K562 (cell line): ENCODE measurements around the gene RHOV. TPM values are rescaled to one million over a fixed set of nuclear protein-coding genes. Genes with fewer than 3 reads are reported as not detected.

Experiments
- DEAF1 ChIP-seq: fragments of 450-650 bp; formaldehyde crosslinking; IDR thresholded peaks from 2 replicates; pipeline ENCODE4 v1.4.0; 2020; ENCODE audit warnings: mild to moderate bottlenecking, moderate library complexity
- FOXA3 ChIP-seq, 2 experiments: fragments of 450-650 bp in 1 of 2; sonication (generic) in 1 of 2; formaldehyde crosslinking; IDR thresholded peaks in 1 of 2; conservative IDR thresholded peaks in 1 of 2; 2 replicates each; pipeline versions ENCODE4 v1.4.0 to v1.8.0; 2020 to 2022; ENCODE audit warnings: mild to moderate bottlenecking in 2 of 2, missing genetic modification reagents in 1 of 2
- MYC ChIP-seq, 2 experiments: fragments of 250-450 bp in 1 of 2; sonication (Bioruptor Pico) in 1 of 2; IDR thresholded peaks; 2 replicates each; pipeline versions ENCODE4 v1.5.1 to v1.6.1; 2012 to 2021; ENCODE audit warnings: low read depth in 2 of 2, borderline replicate concordance in 1 of 2, improper control_type of control experiment in 1 of 2, low read length in 1 of 2, mild to moderate bottlenecking in 1 of 2, moderate library complexity in 1 of 2
- NFATC3 ChIP-seq: fragments of 450-650 bp; IDR thresholded peaks from 2 replicates; pipeline ENCODE4 v1.6.1; 2017; ENCODE audit warnings: mild to moderate bottlenecking
- NFIC ChIP-seq: fragments of 450-650 bp; IDR thresholded peaks from 2 replicates; pipeline ENCODE4 v1.6.1; 2017; ENCODE audit warnings: mild to moderate bottlenecking, inconsistent platforms
- PHB2 ChIP-seq: fragments of 450-650 bp; IDR thresholded peaks from 2 replicates; pipeline ENCODE4 v1.6.1; 2017; ENCODE audit warnings: low read depth
- SOX6 ChIP-seq: fragments of 450-650 bp; IDR thresholded peaks from 2 replicates; pipeline ENCODE4 v1.6.1; 2014; ENCODE audit warnings: mild to moderate bottlenecking
- ZBTB17 ChIP-seq: fragments of 450-650 bp; formaldehyde crosslinking; IDR thresholded peaks from 2 replicates; pipeline ENCODE4 v1.4.0; 2020; ENCODE audit warnings: mild to moderate bottlenecking
- ZBTB7A ChIP-seq: IDR thresholded peaks from 2 replicates; pipeline ENCODE4 v1.6.1; 2011; ENCODE audit warnings: low read depth, mild to moderate bottlenecking, low read length, moderate library complexity, borderline replicate concordance; ENCODE audit not compliant: control insufficient read depth
- polyA plus RNA-seq, 8 experiments: library from polyadenylated mRNA; depleted of rRNA in 4 of 8; stranded (reverse) in 5 of 8; unstranded in 3 of 8; fragments of >200 nt; fragmentation: Nextera tagmentation in 2 of 8; fragmentation: Illumina TruSeq in 1 of 8; extraction: Ambion mirVana in 2 of 8; extraction: Trizol in 1 of 8; gene quantifications; 2 replicates each; pipeline versions ENCODE4 v1.2.1 to v1.2.3, GENCODE V29; 2011 to 2014; ENCODE audit warnings: inconsistent platforms in 1 of 8, missing spikeins in 1 of 8
- total RNA-seq, 7 experiments: library from RNA; depleted of rRNA in 6 of 7; stranded (reverse); fragments of >200 nt in 6 of 7; fragmentation: Illumina TruSeq in 2 of 7; extraction: Trizol in 2 of 7; gene quantifications; 2 replicates each; pipeline versions ENCODE4 v1.2.1 to v1.2.3, GENCODE V29; 2011 to 2021; ENCODE audit warnings: low replicate concordance in 1 of 7
- TF ChIP-seq, protein P1 (sequence below): fragments of 250-450 bp; sonication (Bioruptor Pico); IDR thresholded peaks from 2 replicates; pipeline ENCODE4 v1.5.0; 2021
- TF ChIP-seq, protein P2 (sequence below): fragments of 450-650 bp; formaldehyde crosslinking; IDR thresholded peaks from 2 replicates; pipeline ENCODE4 v1.4.0; 2020; ENCODE audit warnings: mild to moderate bottlenecking, moderate library complexity
- TF ChIP-seq, protein P3 (sequence below): IDR thresholded peaks from 2 replicates; pipeline ENCODE4 v1.6.1; 2012; ENCODE audit warnings: low read depth, low read length, improper control_type of control experiment, borderline replicate concordance
- TF ChIP-seq, protein P4 (sequence below), 3 experiments: fragments of 200-800 bp in 1 of 3; fragments of 250-450 bp in 1 of 3; fragments of 450-650 bp in 1 of 3; sonication (Bioruptor Pico) in 1 of 3; sonication (Bioruptor generic) in 1 of 3; formaldehyde crosslinking in 1 of 3; IDR thresholded peaks; 2 replicates each; pipeline versions ENCODE4 v1.6.1 to v1.8.0; 2016 to 2022; ENCODE audit warnings: mild to moderate bottlenecking in 2 of 3, missing genetic modification characterization in 2 of 3, missing compliant biosample characterization in 1 of 3, moderate library complexity in 1 of 3

The RHOV gene
- total and polyA plus RNA-seq, 9 of the 15 experiments (the other 6 are each of a cell fraction or from before 2014, with no cell fraction given), result 0.08 to 2.0 (median 1.1) TPM

DNA sequence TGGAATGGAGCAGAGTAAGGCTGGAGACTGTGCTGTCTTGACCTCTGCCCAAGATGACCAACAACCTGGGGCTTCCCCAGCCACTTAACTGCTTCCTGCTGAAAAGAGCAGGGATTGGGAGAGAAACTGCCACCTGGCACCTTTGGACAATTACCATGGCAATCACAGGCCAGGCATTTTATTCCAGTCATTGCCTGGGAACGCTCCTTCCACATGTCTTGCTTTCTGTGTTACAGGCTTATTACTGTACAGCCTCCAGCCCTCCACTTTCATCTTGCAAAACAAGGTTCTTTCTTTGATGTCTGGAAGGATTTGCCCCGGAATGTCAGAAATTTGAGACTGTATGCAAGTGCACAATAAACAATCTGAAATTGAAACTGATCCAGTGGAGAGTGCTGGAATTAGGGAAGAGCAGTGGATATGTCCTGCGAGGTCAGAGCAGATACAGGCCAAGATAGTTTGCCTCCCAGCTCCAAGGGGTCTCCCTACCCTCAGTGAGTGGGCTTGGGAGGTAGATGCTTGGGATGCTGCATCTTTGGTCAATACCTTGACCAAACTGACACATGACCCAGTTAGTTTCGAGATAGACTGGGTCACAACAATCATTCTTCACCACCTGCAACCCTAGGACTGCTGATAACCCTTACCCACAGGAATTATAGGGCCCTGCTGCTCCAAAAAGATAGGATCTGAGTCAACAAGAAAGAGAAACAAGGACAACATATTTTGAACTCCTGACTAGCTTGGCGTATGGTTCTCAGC, 48.2 kb downstream of the RHOV start (continued):
- TF ChIP-seq, protein P1, sequence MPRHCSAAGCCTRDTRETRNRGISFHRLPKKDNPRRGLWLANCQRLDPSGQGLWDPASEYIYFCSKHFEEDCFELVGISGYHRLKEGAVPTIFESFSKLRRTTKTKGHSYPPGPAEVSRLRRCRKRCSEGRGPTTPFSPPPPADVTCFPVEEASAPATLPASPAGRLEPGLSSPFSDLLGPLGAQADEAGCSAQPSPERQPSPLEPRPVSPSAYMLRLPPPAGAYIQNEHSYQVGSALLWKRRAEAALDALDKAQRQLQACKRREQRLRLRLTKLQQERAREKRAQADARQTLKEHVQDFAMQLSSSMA, result no peak
- TF ChIP-seq SOX6, result peak; percentile 99
- TF ChIP-seq PHB2, result peak; percentile 86; the same call in 1 of the 2 replicates
- TF ChIP-seq NFATC3, result no peak
- TF ChIP-seq MYC (IDR thresholded peaks at IDR 0.05; ENCODE audit: low read depth, low read length), result peak; percentile 39; the same call in 1 of the 2 replicates
- no peak for TF ChIP-seq MYC (CRISPR knock-in tag; IDR thresholded peaks at IDR 0.05; ENCODE audit: borderline replicate concordance, low read depth)
- 0 out of 2 replicates have a peak, but pooled peaks have one; percentile 30 for TF ChIP-seq ZBTB17 (CRISPR knock-in tag)
- no peak for TF ChIP-seq ZBTB7A
- peak; percentile 99 to 100 for TF ChIP-seq FOXA3 (CRISPR knock-in tag; conservative IDR thresholded peaks at IDR 0.05 in 1 of 2, IDR thresholded peaks at IDR 0.05 in 1 of 2)
- TF ChIP-seq, protein P2, sequence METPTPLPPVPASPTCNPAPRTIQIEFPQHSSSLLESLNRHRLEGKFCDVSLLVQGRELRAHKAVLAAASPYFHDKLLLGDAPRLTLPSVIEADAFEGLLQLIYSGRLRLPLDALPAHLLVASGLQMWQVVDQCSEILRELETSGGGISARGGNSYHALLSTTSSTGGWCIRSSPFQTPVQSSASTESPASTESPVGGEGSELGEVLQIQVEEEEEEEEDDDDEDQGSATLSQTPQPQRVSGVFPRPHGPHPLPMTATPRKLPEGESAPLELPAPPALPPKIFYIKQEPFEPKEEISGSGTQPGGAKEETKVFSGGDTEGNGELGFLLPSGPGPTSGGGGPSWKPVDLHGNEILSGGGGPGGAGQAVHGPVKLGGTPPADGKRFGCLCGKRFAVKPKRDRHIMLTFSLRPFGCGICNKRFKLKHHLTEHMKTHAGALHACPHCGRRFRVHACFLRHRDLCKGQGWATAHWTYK, result no peak
- no peak for TF ChIP-seq DEAF1
- TF ChIP-seq, protein P3, sequence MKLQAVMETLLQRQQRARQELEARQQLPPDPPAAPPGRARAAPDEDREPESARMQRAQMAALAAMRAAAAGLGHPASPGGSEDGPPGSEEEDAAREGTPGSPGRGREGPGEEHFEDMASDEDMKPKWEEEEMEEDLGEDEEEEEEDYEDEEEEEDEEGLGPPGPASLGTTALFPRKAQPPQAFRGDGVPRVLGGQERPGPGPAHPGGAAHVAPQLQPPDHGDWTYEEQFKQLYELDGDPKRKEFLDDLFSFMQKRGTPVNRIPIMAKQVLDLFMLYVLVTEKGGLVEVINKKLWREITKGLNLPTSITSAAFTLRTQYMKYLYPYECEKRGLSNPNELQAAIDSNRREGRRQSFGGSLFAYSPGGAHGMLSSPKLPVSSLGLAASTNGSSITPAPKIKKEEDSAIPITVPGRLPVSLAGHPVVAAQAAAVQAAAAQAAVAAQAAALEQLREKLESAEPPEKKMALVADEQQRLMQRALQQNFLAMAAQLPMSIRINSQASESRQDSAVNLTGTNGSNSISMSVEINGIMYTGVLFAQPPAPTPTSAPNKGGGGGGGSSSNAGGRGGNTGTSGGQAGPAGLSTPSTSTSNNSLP, result no peak
- TF ChIP-seq NFIC, result peak; percentile 84
- TF ChIP-seq, protein P4, sequence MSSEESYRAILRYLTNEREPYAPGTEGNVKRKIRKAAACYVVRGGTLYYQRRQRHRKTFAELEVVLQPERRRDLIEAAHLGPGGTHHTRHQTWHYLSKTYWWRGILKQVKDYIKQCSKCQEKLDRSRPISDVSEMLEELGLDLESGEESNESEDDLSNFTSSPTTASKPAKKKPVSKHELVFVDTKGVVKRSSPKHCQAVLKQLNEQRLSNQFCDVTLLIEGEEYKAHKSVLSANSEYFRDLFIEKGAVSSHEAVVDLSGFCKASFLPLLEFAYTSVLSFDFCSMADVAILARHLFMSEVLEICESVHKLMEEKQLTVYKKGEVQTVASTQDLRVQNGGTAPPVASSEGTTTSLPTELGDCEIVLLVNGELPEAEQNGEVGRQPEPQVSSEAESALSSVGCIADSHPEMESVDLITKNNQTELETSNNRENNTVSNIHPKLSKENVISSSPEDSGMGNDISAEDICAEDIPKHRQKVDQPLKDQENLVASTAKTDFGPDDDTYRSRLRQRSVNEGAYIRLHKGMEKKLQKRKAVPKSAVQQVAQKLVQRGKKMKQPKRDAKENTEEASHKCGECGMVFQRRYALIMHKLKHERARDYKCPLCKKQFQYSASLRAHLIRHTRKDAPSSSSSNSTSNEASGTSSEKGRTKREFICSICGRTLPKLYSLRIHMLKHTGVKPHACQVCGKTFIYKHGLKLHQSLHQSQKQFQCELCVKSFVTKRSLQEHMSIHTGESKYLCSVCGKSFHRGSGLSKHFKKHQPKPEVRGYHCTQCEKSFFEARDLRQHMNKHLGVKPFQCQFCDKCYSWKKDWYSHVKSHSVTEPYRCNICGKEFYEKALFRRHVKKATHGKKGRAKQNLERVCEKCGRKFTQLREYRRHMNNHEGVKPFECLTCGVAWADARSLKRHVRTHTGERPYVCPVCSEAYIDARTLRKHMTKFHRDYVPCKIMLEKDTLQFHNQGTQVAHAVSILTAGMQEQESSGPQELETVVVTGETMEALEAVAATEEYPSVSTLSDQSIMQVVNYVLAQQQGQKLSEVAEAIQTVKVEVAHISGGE (CRISPR knock-in tag; IDR thresholded peaks at IDR 0.05), result 0 out of 6 replicates have a peak, but pooled peaks of 1 of the 3 experiments have one; percentile 44
